Measurements from ENCODE around the gene MATCAP1.
A peak's percentile ranks its signal among the peaks of the same experiment; 100 is the strongest.

MATCAP1 gene

DNA sequence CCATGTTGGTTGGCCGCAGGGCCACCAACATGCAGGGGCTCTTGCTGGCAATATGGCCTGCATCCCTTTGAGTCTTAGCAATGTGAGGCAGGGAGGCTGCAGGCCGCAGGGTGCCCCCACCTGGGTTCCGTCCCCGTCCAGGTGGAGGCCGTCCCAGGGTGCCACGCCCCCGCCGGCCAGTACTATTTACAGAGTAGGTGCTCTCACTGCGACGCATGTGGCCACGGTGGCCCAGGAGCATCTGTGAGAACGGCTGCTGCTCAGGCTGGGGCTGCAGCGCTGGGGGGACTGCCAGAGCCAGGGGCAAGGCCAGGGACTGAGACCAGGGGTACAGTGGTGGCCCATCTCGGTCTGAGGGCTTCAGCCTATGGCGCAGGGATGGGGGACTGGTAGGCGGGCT is 3.6 kb downstream of the MATCAP1 start:
- DNase-seq (ENCODE audit: extremely low read depth, low read depth), result no peak
- no peak overlapping the region for H3K4me3 ChIP-seq (replicated peaks; ENCODE audit: low read depth, low read length)
- TF ChIP-seq, protein P1, sequence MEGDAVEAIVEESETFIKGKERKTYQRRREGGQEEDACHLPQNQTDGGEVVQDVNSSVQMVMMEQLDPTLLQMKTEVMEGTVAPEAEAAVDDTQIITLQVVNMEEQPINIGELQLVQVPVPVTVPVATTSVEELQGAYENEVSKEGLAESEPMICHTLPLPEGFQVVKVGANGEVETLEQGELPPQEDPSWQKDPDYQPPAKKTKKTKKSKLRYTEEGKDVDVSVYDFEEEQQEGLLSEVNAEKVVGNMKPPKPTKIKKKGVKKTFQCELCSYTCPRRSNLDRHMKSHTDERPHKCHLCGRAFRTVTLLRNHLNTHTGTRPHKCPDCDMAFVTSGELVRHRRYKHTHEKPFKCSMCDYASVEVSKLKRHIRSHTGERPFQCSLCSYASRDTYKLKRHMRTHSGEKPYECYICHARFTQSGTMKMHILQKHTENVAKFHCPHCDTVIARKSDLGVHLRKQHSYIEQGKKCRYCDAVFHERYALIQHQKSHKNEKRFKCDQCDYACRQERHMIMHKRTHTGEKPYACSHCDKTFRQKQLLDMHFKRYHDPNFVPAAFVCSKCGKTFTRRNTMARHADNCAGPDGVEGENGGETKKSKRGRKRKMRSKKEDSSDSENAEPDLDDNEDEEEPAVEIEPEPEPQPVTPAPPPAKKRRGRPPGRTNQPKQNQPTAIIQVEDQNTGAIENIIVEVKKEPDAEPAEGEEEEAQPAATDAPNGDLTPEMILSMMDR (IDR thresholded peaks at IDR 0.05; ENCODE audit: low read depth, low read length, missing control alignments), result no peak

DNA sequence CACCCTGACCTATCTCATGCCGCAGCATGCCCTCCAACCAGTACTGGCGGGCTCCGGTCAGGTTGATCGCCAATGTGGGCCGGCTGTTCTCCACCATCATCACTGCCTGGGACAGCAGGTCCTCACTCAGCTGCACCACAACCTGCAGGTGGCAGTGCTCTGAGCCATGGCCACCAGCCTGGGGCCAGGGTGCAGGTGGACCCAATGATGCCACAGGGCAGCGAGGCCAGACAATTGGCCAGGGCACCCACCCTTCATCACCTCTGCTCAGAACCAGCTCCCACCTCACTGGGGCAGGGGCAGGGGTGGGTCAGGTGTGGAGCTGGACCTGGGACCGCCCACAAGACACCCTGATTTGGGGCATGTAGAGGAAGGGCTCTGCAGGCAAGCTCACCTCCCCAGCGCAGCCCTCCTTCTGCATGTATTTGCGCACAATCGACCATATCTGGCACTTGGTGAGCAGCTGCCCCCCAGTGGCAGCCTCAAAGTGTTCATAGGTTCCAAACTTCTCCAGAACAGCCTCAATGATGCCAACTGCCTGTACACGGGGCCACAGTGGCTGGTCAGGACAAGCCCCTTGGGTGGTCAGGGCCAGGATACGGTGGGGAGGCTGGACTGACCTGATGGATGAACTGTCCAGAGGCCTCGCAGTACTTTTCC is 4.2 kb downstream of the MATCAP1 start:
- TF ChIP-seq, protein P1 (IDR thresholded peaks at IDR 0.05; ENCODE audit: low read depth, low read length, missing control alignments), result peak; percentile 20
- DNase-seq (ENCODE audit: extremely low read depth, low read depth), result no peak
- H3K4me3 ChIP-seq (replicated peaks; ENCODE audit: low read depth, low read length), result no peak overlapping the region

DNA sequence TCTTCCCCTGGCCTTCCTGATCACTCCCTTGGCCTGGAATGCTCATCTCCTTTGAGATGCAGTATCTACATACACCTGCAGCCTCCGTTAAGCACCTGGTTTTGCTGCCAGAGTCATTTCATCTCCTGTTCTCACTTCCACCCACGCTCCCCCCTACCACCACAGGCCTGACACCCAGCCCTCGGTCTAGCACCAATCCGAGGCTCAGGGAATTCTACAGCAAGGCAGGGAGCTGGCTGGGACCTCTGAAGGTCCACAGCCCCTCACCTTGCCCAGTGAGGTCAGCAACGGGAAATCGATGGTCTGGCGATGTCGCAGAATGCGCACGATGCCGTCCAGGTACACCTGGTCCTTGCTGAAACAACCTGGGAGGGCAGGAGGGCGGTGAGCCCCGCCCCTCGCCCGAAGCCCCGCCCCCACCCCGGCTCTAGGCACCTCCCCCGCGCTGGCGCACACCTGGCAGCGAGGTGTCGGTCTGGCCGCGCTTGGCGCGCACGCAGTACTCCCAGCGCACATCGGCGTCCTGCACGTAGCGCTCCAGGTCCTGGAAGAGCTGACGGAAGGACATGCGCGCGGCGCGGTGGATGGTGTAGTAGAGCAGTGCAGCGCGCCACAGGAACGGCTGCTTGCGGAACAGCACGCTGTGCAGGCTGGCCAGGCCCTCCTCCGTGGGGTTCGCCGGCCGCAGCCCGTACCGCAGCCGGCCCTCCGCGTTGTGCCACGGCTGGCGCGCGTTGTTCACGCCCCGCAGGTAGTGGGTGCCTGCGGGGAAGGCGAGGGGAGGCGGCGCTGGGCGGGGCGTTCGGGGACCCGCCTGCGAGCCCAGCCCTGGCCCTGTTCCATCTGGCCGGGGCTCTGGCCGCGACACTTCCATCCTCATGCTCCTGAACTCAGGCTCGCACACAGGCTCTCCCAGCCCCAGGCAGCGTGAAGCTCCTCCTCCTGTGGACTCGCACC is 5.7 kb downstream of the MATCAP1 start:
- TF ChIP-seq, protein P1 (IDR thresholded peaks at IDR 0.05; ENCODE audit: low read depth, low read length, missing control alignments), result no peak
- DNase-seq (ENCODE audit: extremely low read depth, low read depth), result no peak
- H3K4me3 ChIP-seq (replicated peaks; ENCODE audit: low read depth, low read length), result peak overlapping the region; percentile 15

- DNase-seq (ENCODE audit: extremely low read depth, low read depth), result no peak
- TF ChIP-seq, protein P1 (IDR thresholded peaks at IDR 0.05; ENCODE audit: low read depth, low read length, missing control alignments), result no peak
- no peak overlapping the region for H3K4me3 ChIP-seq (replicated peaks; ENCODE audit: low read depth, low read length)
Observed at GRCh38 chr16:67176662-67177061, 7.1 kb downstream of the MATCAP1 start.

DNA sequence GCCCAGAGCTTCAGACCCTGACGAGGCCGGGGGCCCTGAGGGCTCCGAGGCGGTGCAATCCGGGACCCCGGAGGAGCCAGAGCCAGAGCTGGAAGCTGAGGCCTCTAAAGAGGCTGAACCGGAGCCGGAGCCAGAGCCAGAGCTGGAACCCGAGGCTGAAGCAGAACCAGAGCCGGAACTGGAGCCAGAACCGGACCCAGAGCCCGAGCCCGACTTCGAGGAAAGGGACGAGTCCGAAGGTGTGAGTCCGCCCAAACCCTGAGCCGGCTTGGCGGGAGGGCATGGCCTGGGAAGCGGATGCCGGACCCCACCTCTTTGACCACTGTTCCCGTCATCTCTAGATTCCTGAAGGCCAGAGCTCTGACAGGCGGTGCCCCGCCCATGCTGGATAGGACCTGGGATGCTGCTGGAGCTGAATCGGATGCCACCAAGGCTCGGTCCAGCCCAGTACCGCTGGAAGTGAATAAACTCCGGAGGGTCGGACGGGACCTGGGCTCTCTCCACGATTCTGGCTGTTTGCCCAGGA is 9.0 kb downstream of the MATCAP1 start:
- no peak for DNase-seq (ENCODE audit: extremely low read depth, low read depth)
- H3K4me3 ChIP-seq (replicated peaks; ENCODE audit: low read depth, low read length), result peak overlapping the region; percentile 43
- TF ChIP-seq, protein P1 (IDR thresholded peaks at IDR 0.05; ENCODE audit: low read depth, low read length, missing control alignments), result no peak

GRCh38 chr16:67173808-67174705 is 9.7 kb downstream of the MATCAP1 start:
- DNase-seq (ENCODE audit: extremely low read depth, low read depth), result no peak
- TF ChIP-seq, protein P1 (IDR thresholded peaks at IDR 0.05; ENCODE audit: low read depth, low read length, missing control alignments), result no peak
- peak overlapping the region; percentile 43 for H3K4me3 ChIP-seq (replicated peaks; ENCODE audit: low read depth, low read length)
